ENCODE measurements around the gene VASN.
A peak's percentile ranks its signal among the peaks of the same experiment; 100 is the strongest.

- peak in 1 of 2 donors; percentile 41 for TF ChIP-seq POLR2AphosphoS5 (IDR thresholded peaks at IDR 0.05)
- TF ChIP-seq, protein P1, sequence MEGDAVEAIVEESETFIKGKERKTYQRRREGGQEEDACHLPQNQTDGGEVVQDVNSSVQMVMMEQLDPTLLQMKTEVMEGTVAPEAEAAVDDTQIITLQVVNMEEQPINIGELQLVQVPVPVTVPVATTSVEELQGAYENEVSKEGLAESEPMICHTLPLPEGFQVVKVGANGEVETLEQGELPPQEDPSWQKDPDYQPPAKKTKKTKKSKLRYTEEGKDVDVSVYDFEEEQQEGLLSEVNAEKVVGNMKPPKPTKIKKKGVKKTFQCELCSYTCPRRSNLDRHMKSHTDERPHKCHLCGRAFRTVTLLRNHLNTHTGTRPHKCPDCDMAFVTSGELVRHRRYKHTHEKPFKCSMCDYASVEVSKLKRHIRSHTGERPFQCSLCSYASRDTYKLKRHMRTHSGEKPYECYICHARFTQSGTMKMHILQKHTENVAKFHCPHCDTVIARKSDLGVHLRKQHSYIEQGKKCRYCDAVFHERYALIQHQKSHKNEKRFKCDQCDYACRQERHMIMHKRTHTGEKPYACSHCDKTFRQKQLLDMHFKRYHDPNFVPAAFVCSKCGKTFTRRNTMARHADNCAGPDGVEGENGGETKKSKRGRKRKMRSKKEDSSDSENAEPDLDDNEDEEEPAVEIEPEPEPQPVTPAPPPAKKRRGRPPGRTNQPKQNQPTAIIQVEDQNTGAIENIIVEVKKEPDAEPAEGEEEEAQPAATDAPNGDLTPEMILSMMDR (IDR thresholded peaks at IDR 0.05) = no peak
These were observed 6.6 kb downstream of the VASN start for GRCh38 chr16:4378161-4378666.
